Brain microvascular endothelial cell (primary cell): ENCODE data around the gene OR5K1.

Source experiments
- DNase-seq: peaks from one replicate; pipeline ENCODE4 v3.0.0-alpha.2; 2020
- H3K27ac ChIP-seq: fragments of 250-450 bp; sonication (Bioruptor Pico); 2 replicates; pipeline ENCODE4 v1.5.1; 2020; ENCODE audit warnings: mild to moderate bottlenecking, moderate library complexity
- H3K27me3 ChIP-seq: fragments of 250-450 bp; sonication (Bioruptor Pico); replicated peaks from 2 replicates; pipeline ENCODE4 v1.5.1; 2020; ENCODE audit warnings: mild to moderate bottlenecking
- H3K36me3 ChIP-seq: fragments of 250-450 bp; sonication (Bioruptor Pico); replicated peaks from 2 replicates; pipeline ENCODE4 v1.5.1; 2020; ENCODE audit warnings: mild to moderate bottlenecking
- H3K4me3 ChIP-seq: 2 replicates; pipeline ENCODE4 v1.5.1; 2011; ENCODE audit warnings: low read depth, mild to moderate bottlenecking, control low read depth, low read length, moderate library complexity
- in situ Hi-C: cut with HindIII; loops from 2 replicates; pipeline ENCODE4 v1.10.0; 2017; ENCODE audit warnings: low sequenced_read_pairs, low pct_ligation_motif_present
- TF ChIP-seq, protein P1 (sequence below): IDR thresholded peaks from 2 replicates; pipeline ENCODE4 v1.5.1; 2011; ENCODE audit warnings: low read depth, mild to moderate bottlenecking, moderate library complexity, low read length, control low read depth, inconsistent platforms; ENCODE audit errors: missing control alignments

OR5K1 gene

DNA sequence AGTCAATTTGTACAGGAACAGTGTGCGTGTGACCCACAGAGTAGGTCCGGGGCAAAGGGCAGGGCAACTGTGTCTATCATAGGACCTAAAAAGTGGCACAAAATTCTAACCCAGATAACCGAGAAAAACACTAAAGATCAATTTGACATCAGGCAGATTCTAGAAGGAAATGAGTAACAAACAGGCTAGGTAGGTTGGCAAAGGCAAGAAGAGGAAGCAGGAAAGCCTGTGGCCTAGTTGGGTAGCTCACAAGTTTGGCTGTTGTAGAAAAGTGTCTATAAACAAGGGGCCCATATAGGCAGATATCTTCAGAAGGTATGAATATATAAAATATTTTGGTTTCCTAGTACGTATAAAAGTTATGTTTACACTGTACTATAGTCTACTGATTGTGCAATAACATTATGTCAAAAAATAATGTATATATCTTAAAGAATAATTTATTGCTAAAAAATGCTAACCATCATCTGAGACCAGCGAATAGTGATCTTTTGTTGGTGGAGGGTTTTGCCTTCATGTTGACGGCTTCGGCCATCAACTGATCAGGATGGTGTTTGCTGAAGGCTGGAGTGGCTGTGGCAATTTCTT, 13.3 kb upstream of the OR5K1 start:
- Histone ChIP-seq H3K27ac (no peak overlapping the region), H3K27me3 (no peaks in the 10 kb centered on the region), H3K4me3 (no peak overlapping the region), H3K36me3 (no peaks in the 10 kb centered on the region)
- DNase-seq = no peak
- TF ChIP-seq, protein P1, sequence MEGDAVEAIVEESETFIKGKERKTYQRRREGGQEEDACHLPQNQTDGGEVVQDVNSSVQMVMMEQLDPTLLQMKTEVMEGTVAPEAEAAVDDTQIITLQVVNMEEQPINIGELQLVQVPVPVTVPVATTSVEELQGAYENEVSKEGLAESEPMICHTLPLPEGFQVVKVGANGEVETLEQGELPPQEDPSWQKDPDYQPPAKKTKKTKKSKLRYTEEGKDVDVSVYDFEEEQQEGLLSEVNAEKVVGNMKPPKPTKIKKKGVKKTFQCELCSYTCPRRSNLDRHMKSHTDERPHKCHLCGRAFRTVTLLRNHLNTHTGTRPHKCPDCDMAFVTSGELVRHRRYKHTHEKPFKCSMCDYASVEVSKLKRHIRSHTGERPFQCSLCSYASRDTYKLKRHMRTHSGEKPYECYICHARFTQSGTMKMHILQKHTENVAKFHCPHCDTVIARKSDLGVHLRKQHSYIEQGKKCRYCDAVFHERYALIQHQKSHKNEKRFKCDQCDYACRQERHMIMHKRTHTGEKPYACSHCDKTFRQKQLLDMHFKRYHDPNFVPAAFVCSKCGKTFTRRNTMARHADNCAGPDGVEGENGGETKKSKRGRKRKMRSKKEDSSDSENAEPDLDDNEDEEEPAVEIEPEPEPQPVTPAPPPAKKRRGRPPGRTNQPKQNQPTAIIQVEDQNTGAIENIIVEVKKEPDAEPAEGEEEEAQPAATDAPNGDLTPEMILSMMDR = no peak
- in situ Hi-C loops = no loop called here

DNA sequence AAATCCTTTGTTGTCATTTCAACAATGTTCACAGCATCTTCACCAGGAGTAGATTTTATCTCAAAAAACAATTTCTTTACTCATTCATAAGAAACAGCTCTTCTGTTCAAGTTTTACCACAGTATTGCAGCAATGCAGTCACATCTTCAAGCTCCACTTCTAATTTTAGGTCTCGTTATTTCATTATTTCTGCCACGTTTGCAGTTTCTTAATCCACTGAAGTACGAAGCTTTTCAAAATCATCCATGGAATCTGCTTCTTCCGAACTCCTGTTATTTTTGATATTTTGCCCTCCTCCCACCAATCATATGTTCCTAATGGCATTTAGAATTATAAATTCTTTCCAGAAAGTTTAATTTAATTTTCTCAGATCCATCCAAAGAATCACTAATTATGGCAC, 12.6 kb upstream of the OR5K1 start:
- TF ChIP-seq, protein P1 = no peak
- H3K27me3 ChIP-seq = no peaks in the 10 kb centered on the region
- no peak overlapping the region for H3K4me3 ChIP-seq
- no peaks in the 10 kb centered on the region for H3K36me3 ChIP-seq
- no peak overlapping the region for H3K27ac ChIP-seq
- in situ Hi-C loops = no loop called here
- DNase-seq = no peak

DNA sequence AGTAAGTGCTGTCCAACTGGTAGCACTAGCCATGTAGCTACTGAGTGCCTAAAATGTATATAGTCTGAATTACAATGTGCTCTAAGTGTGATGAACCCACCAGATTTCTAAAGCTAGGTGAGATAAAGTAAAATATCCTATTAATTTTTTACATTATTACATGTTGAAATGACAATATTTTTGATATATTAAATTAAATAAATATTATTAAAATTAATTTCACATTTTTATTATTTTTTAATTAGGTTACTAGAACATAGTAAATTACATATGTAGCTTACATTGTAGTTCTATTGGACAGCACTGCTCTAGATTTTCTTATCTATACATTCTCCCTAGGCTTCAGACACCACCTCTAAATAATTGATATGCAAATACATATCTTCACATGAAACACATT, 9.2 kb upstream of the OR5K1 start:
- H3K27ac ChIP-seq = no peak overlapping the region

DNA sequence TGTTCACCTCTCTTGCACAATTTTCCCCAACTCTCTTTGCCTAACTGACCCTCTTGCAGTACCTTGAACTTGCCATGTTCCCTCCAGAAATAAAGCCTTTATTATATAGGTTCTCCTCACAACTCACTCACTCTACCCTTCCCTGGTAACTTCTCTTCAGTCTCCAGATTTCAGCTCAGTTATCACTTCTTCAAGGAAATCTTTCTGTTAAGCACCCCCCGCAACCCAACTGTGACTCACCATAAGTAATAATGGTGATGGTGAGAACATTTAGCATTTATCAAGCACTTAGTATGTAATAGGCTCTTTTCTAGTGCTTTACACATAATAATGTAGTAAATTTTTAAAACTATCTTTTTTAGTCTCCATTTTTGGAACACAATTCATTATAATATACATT, 8.1 kb upstream of the OR5K1 start:
- in situ Hi-C loops = no loop called here
- no peak overlapping the region for H3K27ac ChIP-seq
- H3K36me3 ChIP-seq = no peaks in the 10 kb centered on the region
- H3K4me3 ChIP-seq = no peak overlapping the region
- no peaks in the 10 kb centered on the region for H3K27me3 ChIP-seq
- TF ChIP-seq, protein P1 = no peak
- DNase-seq = no peak

More for the DNA sequence above, 9.2 kb upstream of the OR5K1 start:
- no peak overlapping the region for H3K4me3 ChIP-seq
- no peaks in the 10 kb centered on the region for H3K36me3 ChIP-seq
- no peaks in the 10 kb centered on the region for H3K27me3 ChIP-seq
- in situ Hi-C loops = no loop called here
- DNase-seq = no peak
- TF ChIP-seq, protein P1 = no peak

DNA sequence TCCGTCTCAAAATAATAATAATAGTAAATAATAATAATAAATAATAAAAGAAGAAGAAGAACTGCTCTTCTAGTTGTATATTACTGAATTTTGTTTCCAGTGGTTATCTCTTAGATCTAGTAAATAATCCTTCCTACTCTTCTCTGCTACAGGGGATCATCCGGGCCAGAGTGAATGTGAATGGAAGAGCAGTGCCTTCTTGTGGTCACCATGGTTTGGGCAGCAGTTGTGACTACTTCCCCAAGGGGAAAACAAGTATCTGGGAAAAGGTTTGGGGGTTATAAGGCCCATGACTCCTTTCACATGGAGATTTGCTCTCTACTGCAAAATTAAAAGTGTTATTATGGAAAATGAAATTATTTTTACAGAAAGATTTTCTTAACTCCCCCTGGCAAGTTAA, 5.5 kb upstream of the OR5K1 start:
- Histone ChIP-seq H3K36me3 (no peaks in the 10 kb centered on the region), H3K27me3 (no peaks in the 10 kb centered on the region), H3K4me3 (no peak overlapping the region), H3K27ac (no peak overlapping the region)
- no peak for DNase-seq
- TF ChIP-seq, protein P1 = no peak
- in situ Hi-C loops = no loop called here

DNA sequence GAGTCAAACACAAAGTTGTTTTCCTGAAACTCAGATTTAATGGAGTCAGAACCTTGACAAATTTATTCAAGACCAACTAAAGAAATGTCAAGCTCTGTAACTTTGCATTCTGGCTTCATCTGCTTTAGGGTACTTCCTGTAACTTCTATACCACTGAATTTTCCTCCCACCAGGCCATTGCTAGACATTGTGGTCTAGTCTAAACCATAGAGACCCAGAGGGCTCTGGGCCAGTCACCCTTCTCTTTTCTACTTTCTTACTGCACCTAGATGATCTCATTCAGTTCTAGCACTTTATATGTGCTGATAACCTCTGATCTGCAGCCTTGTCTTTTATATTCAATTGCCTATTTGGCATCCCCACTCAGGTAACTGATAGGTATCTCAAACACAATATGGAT, 2.8 kb upstream of the OR5K1 start:
- TF ChIP-seq, protein P1 = no peak
- H3K27me3 ChIP-seq = no peaks in the 10 kb centered on the region
- H3K36me3 ChIP-seq = no peaks in the 10 kb centered on the region
- in situ Hi-C loops = no loop called here
- H3K4me3 ChIP-seq = no peak overlapping the region
- no peak overlapping the region for H3K27ac ChIP-seq
- DNase-seq = no peak
